Activated CD4-positive, alpha-beta T cell treated with anti-CD3 and anti-CD28 coated beads, Interleukin-2, amount 10 ng/mL, durations not matched to agents 24 days and 14 days (primary cell): Measurements from ENCODE around the gene SCN2A. TPM values are rescaled to one million over a fixed set of nuclear protein-coding genes. Genes with fewer than 3 reads are reported as not detected.

Experiments used
- DNase-seq: peaks from one replicate; pipeline ENCODE4 v3.0.0; 2022
- H3K27ac Mint-ChIP-seq: one replicate; pipeline ENCODE4 v1.8.0; 2022; ENCODE audit warnings: mild to moderate bottlenecking, mixed read lengths
- H3K27me3 Mint-ChIP-seq: one replicate; pipeline ENCODE4 v1.8.0; 2022; ENCODE audit warnings: mixed read lengths
- H3K36me3 Mint-ChIP-seq: one replicate; pipeline ENCODE4 v1.8.0; 2022; ENCODE audit warnings: low read depth, mild to moderate bottlenecking, mixed read lengths
- H3K4me1 Mint-ChIP-seq: one replicate; pipeline ENCODE4 v1.8.0; 2021; ENCODE audit warnings: mixed read lengths
- H3K4me3 Mint-ChIP-seq: one replicate; pipeline ENCODE4 v1.8.0; 2022; ENCODE audit warnings: mild to moderate bottlenecking, moderate library complexity, mixed read lengths
- H3K9me3 Mint-ChIP-seq: one replicate; pipeline ENCODE4 v1.8.0; 2021; ENCODE audit warnings: mixed read lengths
- intact Hi-C: fragments of 100-400 bp; cut with micrococcal nuclease; formaldehyde crosslinking; loops from one replicate; pipeline ENCODE4 v1.15.1; 2023
- total RNA-seq: library from RNA; stranded (reverse); gene quantifications from 2 replicates; pipeline ENCODE4 v1.2.3, GENCODE V29; 2022

SCN2A gene
- total RNA-seq, 1 donor from 2014 or later = not detected

- Mint-ChIP-seq H3K4me1 (no peaks in the 10 kb centered on the region), H3K27me3 (no peaks in the 10 kb centered on the region), H3K9me3 (no peaks in the 10 kb centered on the region), H3K36me3 (no peaks in the 10 kb centered on the region), H3K27ac (no peak overlapping the region), H3K4me3 (no peak overlapping the region)
- no peak for DNase-seq
- intact Hi-C loops = no loop called here
Observed at GRCh38 chr2:165428926-165429325, 189.7 kb downstream of the SCN2A start.

DNA sequence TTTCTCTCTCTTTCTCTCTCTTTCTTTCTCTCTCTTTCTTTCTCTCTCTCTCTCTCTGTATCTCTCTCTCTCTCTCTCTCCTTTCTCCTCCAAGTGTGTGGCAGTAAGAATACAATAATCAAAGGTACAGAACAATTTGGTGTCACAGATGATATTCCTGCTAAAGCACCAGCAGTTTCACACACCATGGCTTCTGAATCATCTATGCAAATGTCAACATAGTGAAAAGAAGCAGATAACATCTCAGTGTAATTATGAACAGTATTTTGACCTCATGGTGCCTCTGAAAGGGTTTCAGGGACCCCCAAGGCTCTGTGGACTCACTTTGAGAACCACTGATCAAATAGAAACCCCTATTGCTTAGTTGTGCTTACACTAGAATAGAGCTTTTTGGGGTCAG, 191.8 kb downstream of the SCN2A start:
- DNase-seq = no peak
- Mint-ChIP-seq H3K27me3 (no peaks in the 10 kb centered on the region), H3K9me3 (no peaks in the 10 kb centered on the region), H3K4me3 (no peak overlapping the region), H3K4me1 (no peaks in the 10 kb centered on the region), H3K27ac (no peak overlapping the region), H3K36me3 (no peaks in the 10 kb centered on the region)
- intact Hi-C loops = no loop called here

DNA sequence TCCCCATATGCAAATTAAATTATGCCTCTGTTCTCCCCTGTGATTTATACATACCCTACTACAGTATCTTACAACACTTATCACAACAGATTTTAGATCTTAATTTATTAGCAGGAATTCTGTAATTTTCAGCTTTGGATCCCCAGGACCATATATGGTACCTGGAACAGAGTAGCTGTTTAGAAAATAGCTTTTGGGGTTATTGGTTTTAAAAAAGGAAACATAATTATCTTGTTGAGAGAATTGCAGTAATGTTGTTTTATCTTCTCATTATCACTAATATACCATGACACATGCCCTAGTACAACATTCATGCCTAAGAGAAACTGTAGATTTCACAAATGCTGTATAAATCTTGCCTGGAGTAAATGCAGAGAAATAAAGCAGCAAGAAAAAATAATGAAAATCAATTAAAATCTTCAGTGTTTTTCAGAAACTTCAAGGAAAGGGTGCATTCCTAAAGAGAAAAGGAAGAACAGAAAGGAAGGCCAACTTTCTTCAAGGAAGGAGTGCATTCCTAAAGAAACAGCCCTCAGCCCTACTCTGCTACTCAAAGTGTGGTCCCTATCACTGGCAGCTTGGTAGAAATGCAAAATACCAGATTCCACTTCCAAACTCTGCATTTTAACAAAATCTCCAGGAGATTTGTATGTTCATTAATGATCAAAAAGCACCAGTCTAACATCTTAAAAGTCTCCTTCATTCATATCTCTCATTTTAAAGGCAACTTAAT, 193.2 kb downstream of the SCN2A start:
- H3K36me3 Mint-ChIP-seq = no peaks in the 10 kb centered on the region

GRCh38 chr2:165434865-165435496, 195.8 kb downstream of the SCN2A start:
- intact Hi-C loops = no loop called here
- Mint-ChIP-seq H3K4me1 (no peaks in the 10 kb centered on the region), H3K36me3 (no peaks in the 10 kb centered on the region), H3K27me3 (no peaks in the 10 kb centered on the region), H3K27ac (no peak overlapping the region), H3K4me3 (no peak overlapping the region), H3K9me3 (no peaks in the 10 kb centered on the region)
- DNase-seq = no peak

More for the DNA sequence above, 193.2 kb downstream of the SCN2A start:
- Mint-ChIP-seq H3K27me3 (no peaks in the 10 kb centered on the region), H3K4me1 (no peaks in the 10 kb centered on the region), H3K4me3 (no peak overlapping the region), H3K9me3 (no peaks in the 10 kb centered on the region), H3K27ac (no peak overlapping the region)
- no peak for DNase-seq
- intact Hi-C loops = no loop called here

- Mint-ChIP-seq H3K36me3 (no peaks in the 10 kb centered on the region), H3K27ac (no peak overlapping the region), H3K27me3 (no peaks in the 10 kb centered on the region), H3K4me3 (no peak overlapping the region), H3K4me1 (no peaks in the 10 kb centered on the region), H3K9me3 (no peaks in the 10 kb centered on the region)
- no peak for DNase-seq
- intact Hi-C loops = no loop called here
Observed at GRCh38 chr2:165435611-165436010, 196.4 kb downstream of the SCN2A start.

- Mint-ChIP-seq H3K36me3 (no peaks in the 10 kb centered on the region), H3K4me1 (no peaks in the 10 kb centered on the region), H3K4me3 (no peak overlapping the region)
Observed at GRCh38 chr2:165436559-165436958, 197.3 kb downstream of the SCN2A start.

GRCh38 chr2:165440367-165440766, 201.2 kb downstream of the SCN2A start:
- Mint-ChIP-seq H3K36me3 (no peaks in the 10 kb centered on the region), H3K4me3 (no peak overlapping the region), H3K4me1 (peaks cover 5% of the 10 kb centered on the region)

More at GRCh38 chr2:165436559-165436958, 197.3 kb downstream of the SCN2A start:
- Mint-ChIP-seq H3K9me3 (no peaks in the 10 kb centered on the region), H3K27me3 (no peaks in the 10 kb centered on the region), H3K27ac (no peak overlapping the region)
- DNase-seq = no peak
- intact Hi-C loops = no loop called here

More at GRCh38 chr2:165440367-165440766, 201.2 kb downstream of the SCN2A start:
- Mint-ChIP-seq H3K9me3 (peaks cover 4% of the 10 kb centered on the region), H3K27me3 (no peaks in the 10 kb centered on the region), H3K27ac (no peak overlapping the region)
- intact Hi-C loops = no loop called here
- no peak for DNase-seq

Other genes starting within 250 kb of the SCN2A start
- 0.05 TPM in 1 of 2 replicates, not detected in the other for gene SCN3A, start 35.4 kb upstream of the SCN2A start, total RNA-seq
- gene CSRNP3, start 230.3 kb downstream of the SCN2A start, total RNA-seq = not detected in 2 replicates